ENCODE results near the gene ANGPT4. TPM values are rescaled to one million over a fixed set of nuclear protein-coding genes. Genes with fewer than 3 reads are reported as not detected.
A peak's percentile ranks its signal among the peaks of the same experiment; 100 is the strongest.

ANGPT4 gene
- total and polyA plus RNA-seq, 4 experiments from 2014 or later, result not detected

DNA sequence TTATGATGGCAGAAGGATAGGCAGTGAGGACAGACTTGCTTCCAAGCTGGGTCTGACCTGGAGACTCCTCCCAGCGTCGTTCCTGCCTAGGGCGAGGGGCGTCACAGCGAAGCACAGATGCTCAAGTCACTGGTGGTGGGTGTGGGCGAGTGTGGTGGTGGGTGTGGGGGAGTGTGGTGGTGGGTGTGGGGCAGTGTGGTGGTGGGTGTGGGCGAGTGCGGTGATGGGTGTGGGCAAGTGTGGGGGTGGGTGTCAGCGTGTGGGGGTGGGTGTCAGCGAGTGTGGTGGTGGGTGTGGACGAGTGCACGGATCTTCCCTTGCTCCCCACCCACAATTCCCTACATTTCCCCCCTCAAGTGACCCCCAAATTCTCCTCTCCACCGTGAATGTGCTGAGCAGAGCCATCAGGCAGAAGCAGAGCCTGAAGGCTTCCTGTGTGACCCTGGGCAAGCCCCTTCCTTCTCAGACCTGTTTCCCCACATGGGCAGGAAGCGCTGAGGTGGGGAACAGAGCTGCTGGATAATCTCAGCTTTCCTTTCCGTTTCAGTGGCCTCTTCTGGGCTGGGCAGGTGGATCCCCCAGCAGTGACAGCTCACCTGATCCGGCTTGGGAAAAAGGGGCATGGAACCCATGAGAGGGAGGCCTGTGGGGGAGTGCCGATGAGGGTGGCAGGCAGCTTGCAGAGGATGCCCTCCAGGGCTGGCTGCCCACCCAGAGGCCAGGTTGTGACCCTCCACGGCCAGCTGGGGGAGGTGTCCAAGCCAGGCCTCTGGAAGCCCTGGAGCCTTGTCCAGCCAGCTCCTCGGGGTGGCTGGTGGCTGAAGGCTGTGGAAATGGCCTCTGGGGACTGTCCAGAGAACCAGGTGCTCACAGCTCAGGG, 43.0 kb upstream of the ANGPT4 start:
- CTCF ChIA-PET (ENCODE audit: partially characterized antibody), result interaction anchor here (10.8 kb wide), 1 partner anchor 142 kb away, joined by 239 read pairs; no protein-coding TSS in a partner anchor
- Histone ChIP-seq H3K4me3 (ENCODE audit: low read length in 2 of 2) (no peak overlapping the region), H3K9me3 (ENCODE audit: control insufficient read depth in 1 of 2, low read length in 2 of 2) (no peaks in the 10 kb centered on the region), H3K27me3 (ENCODE audit: insufficient read depth, low read length) (peaks cover 3% of the 10 kb centered on the region), H3K4me1 (ENCODE audit: insufficient read depth, low read length) (no peaks in the 10 kb centered on the region), H3K27ac (ENCODE audit: low read depth, low read length) (no peak overlapping the region), H3K36me3 (ENCODE audit: insufficient read depth, low read length) (no peaks in the 10 kb centered on the region)
- H3K4me1 Mint-ChIP-seq, result peaks cover 0 to 3% (median 1%) of the 10 kb centered on the region in 4 donors
- no peak for DNase-seq
- peaks cover 17 to 35% of the 10 kb centered on the region in 2 donors for H3K27me3 Mint-ChIP-seq
- H3K9me3 Mint-ChIP-seq, result no peaks in the 10 kb centered on the region
- intact Hi-C loops (cut with micrococcal nuclease), result loop anchor here (5.0 kb wide), 1 partner anchor 253 kb away; no protein-coding TSS in a partner anchor
- H3K36me3 Mint-ChIP-seq, result no peaks in the 10 kb centered on the region
- no peak overlapping the region for H3K27ac Mint-ChIP-seq
- H3K4me3 Mint-ChIP-seq, result no peak overlapping the region
- POLR2A ChIA-PET (ENCODE audit: partially characterized antibody), result no interaction called here

DNA sequence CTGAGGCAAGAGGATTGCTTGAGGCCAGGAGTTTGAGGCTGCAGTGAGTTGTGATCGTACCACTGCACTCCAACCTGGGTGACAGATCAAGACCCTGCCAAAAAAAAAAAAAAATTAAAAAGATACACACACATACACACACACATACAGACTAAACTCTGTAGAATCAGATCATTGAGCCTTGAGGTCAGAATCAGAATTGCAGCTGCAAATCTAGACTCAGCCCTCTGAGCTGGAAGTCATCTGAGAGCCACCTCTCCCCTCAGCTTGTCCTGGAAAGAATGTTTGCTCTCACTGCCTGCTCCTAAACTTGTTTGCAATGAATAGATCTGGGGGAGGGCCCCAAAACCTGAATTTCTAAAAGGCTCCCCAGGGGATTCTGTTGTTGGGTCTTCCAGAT, 41.4 kb upstream of the ANGPT4 start:
- DNase-seq, result no peak
- intact Hi-C loops (cut with micrococcal nuclease), result loop anchor here (5.0 kb wide), 1 partner anchor 255 kb away; no protein-coding TSS in a partner anchor
- ChIA-PET POLR2A (ENCODE audit: partially characterized antibody) (interaction anchor here (0.9 kb wide), 1 partner anchor 139 kb away, joined by 4 read pairs; no protein-coding TSS in a partner anchor), CTCF (ENCODE audit: partially characterized antibody) (interaction anchor here (0.8 to 10.8 kb wide), 10 partner anchors 81 to 252 kb away, joined by 3 to 239 read pairs (median 4); no protein-coding TSS in a partner anchor)
- no peaks in the 10 kb centered on the region for H3K4me1 ChIP-seq (ENCODE audit: insufficient read depth, low read length)
- Mint-ChIP-seq H3K27me3 (peaks cover 18 to 35% of the 10 kb centered on the region in 2 donors), H3K4me1 (peaks cover 0 to 3% (median 1%) of the 10 kb centered on the region in 4 donors), H3K27ac (peak overlapping the region in 1 of 7 donors; percentile 43), H3K4me3 (no peak overlapping the region), H3K9me3 (no peaks in the 10 kb centered on the region), H3K36me3 (no peaks in the 10 kb centered on the region)
- peaks cover 3% of the 10 kb centered on the region for H3K27me3 ChIP-seq (ENCODE audit: insufficient read depth, low read length)
- H3K36me3 ChIP-seq (ENCODE audit: insufficient read depth, low read length), result no peaks in the 10 kb centered on the region
- no peak overlapping the region for H3K27ac ChIP-seq (ENCODE audit: low read depth, low read length)
- no peak overlapping the region for H3K4me3 ChIP-seq (ENCODE audit: low read length in 2 of 2)
- H3K9me3 ChIP-seq (ENCODE audit: control insufficient read depth in 1 of 2, low read length in 2 of 2), result no peaks in the 10 kb centered on the region

DNA sequence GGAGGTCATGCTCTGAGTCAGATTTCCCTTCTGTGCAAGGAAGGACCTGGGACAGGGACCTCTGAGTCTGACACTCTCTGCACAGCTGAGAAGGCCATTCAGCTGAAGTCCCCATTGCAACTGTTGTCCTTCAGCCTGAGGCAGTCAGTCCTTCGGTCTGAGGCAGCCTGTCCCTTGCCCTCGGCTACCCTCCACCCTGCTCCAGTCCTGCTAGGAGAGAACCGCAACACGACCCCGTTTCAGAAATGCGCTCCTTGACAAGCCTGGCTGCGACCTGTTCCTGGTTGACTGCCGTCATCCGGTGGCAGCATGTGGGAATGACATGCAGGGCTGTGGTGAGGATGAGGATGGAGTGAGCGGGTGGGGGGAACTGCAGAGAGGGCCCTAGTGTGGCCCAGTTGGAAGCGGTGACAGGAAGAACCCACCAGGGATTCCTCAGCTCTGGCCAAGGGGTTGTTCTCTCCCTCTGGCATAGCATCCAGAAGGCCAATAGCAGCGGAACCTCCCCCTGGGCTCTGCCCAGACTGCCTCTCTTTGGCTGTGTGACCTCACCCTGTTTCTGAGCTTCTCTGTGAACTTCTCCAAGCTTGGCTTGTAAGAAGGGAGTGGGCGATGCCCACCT, 40.3 kb upstream of the ANGPT4 start:
- H3K27me3 Mint-ChIP-seq, result peaks cover 18 to 39% of the 10 kb centered on the region in 2 donors
- peak; percentile 62 to 74 (median 64) for DNase-seq
- no peaks in the 10 kb centered on the region for H3K36me3 ChIP-seq (ENCODE audit: insufficient read depth, low read length)
- POLR2A ChIA-PET (ENCODE audit: partially characterized antibody), result interaction anchor here (1.3 to 1.5 kb wide), 2 partner anchors 110 to 138 kb away, joined by 6 to 7 read pairs; no protein-coding TSS in a partner anchor
- H3K4me3 ChIP-seq (ENCODE audit: low read length in 2 of 2), result no peak overlapping the region
- H3K27me3 ChIP-seq (ENCODE audit: insufficient read depth, low read length), result peaks cover 3% of the 10 kb centered on the region
- no peaks in the 10 kb centered on the region for H3K9me3 ChIP-seq (ENCODE audit: control insufficient read depth in 1 of 2, low read length in 2 of 2)
- no peaks in the 10 kb centered on the region for H3K9me3 Mint-ChIP-seq
- intact Hi-C loops (cut with micrococcal nuclease), result loop anchor here (5.0 kb wide), 1 partner anchor 256 kb away; no protein-coding TSS in a partner anchor
- H3K4me1 Mint-ChIP-seq, result peaks cover 0 to 3% (median 1%) of the 10 kb centered on the region in 4 donors
- no peak overlapping the region for H3K27ac Mint-ChIP-seq
- no peaks in the 10 kb centered on the region for H3K4me1 ChIP-seq (ENCODE audit: insufficient read depth, low read length)
- no peak overlapping the region for H3K4me3 Mint-ChIP-seq
- H3K36me3 Mint-ChIP-seq, result no peaks in the 10 kb centered on the region
- CTCF ChIA-PET (ENCODE audit: partially characterized antibody), result interaction anchor here (0.8 to 10.8 kb wide), 25 partner anchors 10 to 250 kb away, joined by 3 to 239 read pairs (median 4); partner anchors contain the start of genes ANGPT4 and FAM110A
- H3K27ac ChIP-seq (ENCODE audit: low read depth, low read length), result no peak overlapping the region

DNA sequence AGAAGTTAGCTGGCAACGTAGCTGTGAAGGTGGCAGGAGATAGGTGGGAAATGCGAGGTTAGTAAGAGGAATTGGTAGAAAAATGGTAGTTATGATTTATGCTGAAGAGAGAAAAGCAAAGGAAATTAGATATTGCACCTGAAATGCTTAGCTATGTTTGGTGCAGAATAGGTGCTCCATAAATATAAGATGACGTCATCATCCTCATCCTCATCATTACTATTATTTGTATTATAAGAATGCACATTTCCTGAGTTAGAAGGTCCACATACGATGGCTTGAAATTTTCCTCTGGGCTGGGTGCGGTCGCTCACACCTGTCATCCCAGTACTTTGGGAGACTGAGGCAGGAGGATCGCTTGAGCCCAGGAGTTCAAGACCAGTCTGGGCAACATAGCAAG, 39.5 kb upstream of the ANGPT4 start:
- no peak overlapping the region for H3K27ac Mint-ChIP-seq
- Histone ChIP-seq H3K4me1 (ENCODE audit: insufficient read depth, low read length) (no peaks in the 10 kb centered on the region), H3K36me3 (ENCODE audit: insufficient read depth, low read length) (no peaks in the 10 kb centered on the region), H3K27ac (ENCODE audit: low read depth, low read length) (no peak overlapping the region), H3K27me3 (ENCODE audit: insufficient read depth, low read length) (peaks cover 3% of the 10 kb centered on the region), H3K9me3 (ENCODE audit: control insufficient read depth in 1 of 2, low read length in 2 of 2) (no peaks in the 10 kb centered on the region), H3K4me3 (ENCODE audit: low read length in 2 of 2) (no peak overlapping the region)
- peaks cover 18 to 33% of the 10 kb centered on the region in 2 donors for H3K27me3 Mint-ChIP-seq
- no peak overlapping the region for H3K4me3 Mint-ChIP-seq
- intact Hi-C loops (cut with micrococcal nuclease), result loop anchor here (5.0 kb wide), 1 partner anchor 257 kb away; no protein-coding TSS in a partner anchor
- H3K36me3 Mint-ChIP-seq, result no peaks in the 10 kb centered on the region
- CTCF ChIA-PET (ENCODE audit: partially characterized antibody), result interaction anchor here (0.8 to 10.8 kb wide), 27 partner anchors 9 to 251 kb away, joined by 3 to 239 read pairs (median 4); partner anchors contain the start of genes ANGPT4 and FAM110A
- POLR2A ChIA-PET (ENCODE audit: partially characterized antibody), result interaction anchor here (1.3 to 1.5 kb wide), 2 partner anchors 109 to 137 kb away, joined by 6 to 7 read pairs; no protein-coding TSS in a partner anchor
- H3K4me1 Mint-ChIP-seq, result peaks cover 0 to 3% (median 1%) of the 10 kb centered on the region in 4 donors
- no peak for DNase-seq
- no peaks in the 10 kb centered on the region for H3K9me3 Mint-ChIP-seq

DNA sequence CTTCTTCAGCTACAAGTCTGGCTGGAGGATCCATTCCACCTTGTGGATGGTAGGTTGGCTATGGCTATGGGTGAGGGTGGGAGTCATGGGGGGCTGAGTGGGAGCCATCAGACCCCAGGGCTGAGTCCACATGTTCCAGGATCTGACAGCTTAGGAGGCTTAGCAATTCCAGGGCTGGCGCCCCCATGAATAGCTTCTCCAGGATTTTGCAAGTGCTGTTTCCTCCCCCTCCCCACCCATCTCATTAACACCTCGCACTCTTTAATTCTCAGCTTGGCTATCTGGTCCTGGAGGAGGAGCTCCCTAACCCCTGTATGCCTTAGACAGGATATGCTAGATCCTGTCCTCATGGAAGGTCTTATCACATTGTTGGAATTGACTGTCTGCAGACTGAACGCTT, 39.0 kb upstream of the ANGPT4 start:
- Histone ChIP-seq H3K36me3 (ENCODE audit: insufficient read depth, low read length) (no peaks in the 10 kb centered on the region), H3K27me3 (ENCODE audit: insufficient read depth, low read length) (peaks cover 3% of the 10 kb centered on the region), H3K9me3 (ENCODE audit: control insufficient read depth in 1 of 2, low read length in 2 of 2) (no peaks in the 10 kb centered on the region), H3K4me3 (ENCODE audit: low read length in 2 of 2) (no peak overlapping the region), H3K4me1 (ENCODE audit: insufficient read depth, low read length) (no peaks in the 10 kb centered on the region), H3K27ac (ENCODE audit: low read depth, low read length) (no peak overlapping the region)
- CTCF ChIA-PET (ENCODE audit: partially characterized antibody), result interaction anchor here (0.8 to 10.8 kb wide), 22 partner anchors 8 to 251 kb away, joined by 3 to 239 read pairs (median 4); partner anchors contain the start of genes ANGPT4 and FAM110A
- intact Hi-C loops (cut with micrococcal nuclease), result loop anchor here (5.0 kb wide), 1 partner anchor 257 kb away; no protein-coding TSS in a partner anchor
- H3K36me3 Mint-ChIP-seq, result no peaks in the 10 kb centered on the region
- POLR2A ChIA-PET (ENCODE audit: partially characterized antibody), result no interaction called here
- H3K4me1 Mint-ChIP-seq, result peaks cover 0 to 3% (median 1%) of the 10 kb centered on the region in 4 donors
- H3K4me3 Mint-ChIP-seq, result no peak overlapping the region
- H3K27me3 Mint-ChIP-seq, result peaks cover 18 to 36% of the 10 kb centered on the region in 2 donors
- no peak overlapping the region for H3K27ac Mint-ChIP-seq
- no peak for DNase-seq
- no peaks in the 10 kb centered on the region for H3K9me3 Mint-ChIP-seq

DNA sequence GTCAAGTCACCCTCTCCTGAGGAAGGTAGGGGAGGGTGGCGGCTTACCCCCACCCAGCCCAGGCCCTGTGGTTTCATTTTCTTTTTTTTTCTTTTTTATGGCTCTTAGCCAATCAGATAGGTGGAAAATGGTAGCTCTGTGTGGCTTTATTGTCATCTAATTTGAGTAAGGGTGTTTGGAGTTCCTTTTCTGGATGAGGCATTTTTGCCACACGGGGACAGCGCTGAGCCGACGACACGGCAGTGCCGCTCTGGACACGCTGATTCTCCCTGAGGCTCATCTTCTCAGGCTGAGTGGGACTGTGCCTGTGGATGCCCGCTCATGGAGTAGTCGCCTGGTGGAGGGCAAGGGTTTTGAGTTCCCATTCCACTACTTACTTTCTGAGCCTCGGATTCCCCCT, 37.6 kb upstream of the ANGPT4 start:
- H3K4me3 ChIP-seq (ENCODE audit: low read length in 2 of 2), result no peak overlapping the region
- peaks cover 3% of the 10 kb centered on the region for H3K27me3 ChIP-seq (ENCODE audit: insufficient read depth, low read length)
- no peak overlapping the region for H3K27ac Mint-ChIP-seq
- H3K36me3 ChIP-seq (ENCODE audit: insufficient read depth, low read length), result no peaks in the 10 kb centered on the region
- no peak overlapping the region for H3K27ac ChIP-seq (ENCODE audit: low read depth, low read length)
- intact Hi-C loops (cut with micrococcal nuclease), result no loop called here
- H3K9me3 ChIP-seq (ENCODE audit: control insufficient read depth in 1 of 2, low read length in 2 of 2), result no peaks in the 10 kb centered on the region
- no peaks in the 10 kb centered on the region for H3K9me3 Mint-ChIP-seq
- H3K4me1 ChIP-seq (ENCODE audit: insufficient read depth, low read length), result no peaks in the 10 kb centered on the region
- no peak for DNase-seq
- peaks cover 17 to 36% of the 10 kb centered on the region in 2 donors for H3K27me3 Mint-ChIP-seq
- POLR2A ChIA-PET (ENCODE audit: partially characterized antibody), result no interaction called here
- H3K4me1 Mint-ChIP-seq, result peaks cover 0 to 3% (median 1%) of the 10 kb centered on the region in 4 donors
- H3K4me3 Mint-ChIP-seq, result no peak overlapping the region
- H3K36me3 Mint-ChIP-seq, result no peaks in the 10 kb centered on the region
- CTCF ChIA-PET (ENCODE audit: partially characterized antibody), result interaction anchor here (10.8 kb wide), 1 partner anchor 137 kb away, joined by 239 read pairs; no protein-coding TSS in a partner anchor
